Fibroblast of upper back skin (primary cell): Measurements from ENCODE around the gene HACL1.

Source experiments
- DNase-seq: peaks from one replicate; pipeline ENCODE4 v3.0.0-alpha.2; 2013

The HACL1 gene

GRCh38 chr3:15601399-15602145, at the start of gene HACL1, which contains the start of gene BTD:
TSS of gene HACL1 (minus strand) at chr3:15601569. CDS start at chr3:15601463, 106 bp downstream.
TSS of gene BTD (plus strand) at chr3:15601745. CDS start at chr3:15635440, 33,695 bp downstream.
- peak; percentile 100 for DNase-seq

DNA sequence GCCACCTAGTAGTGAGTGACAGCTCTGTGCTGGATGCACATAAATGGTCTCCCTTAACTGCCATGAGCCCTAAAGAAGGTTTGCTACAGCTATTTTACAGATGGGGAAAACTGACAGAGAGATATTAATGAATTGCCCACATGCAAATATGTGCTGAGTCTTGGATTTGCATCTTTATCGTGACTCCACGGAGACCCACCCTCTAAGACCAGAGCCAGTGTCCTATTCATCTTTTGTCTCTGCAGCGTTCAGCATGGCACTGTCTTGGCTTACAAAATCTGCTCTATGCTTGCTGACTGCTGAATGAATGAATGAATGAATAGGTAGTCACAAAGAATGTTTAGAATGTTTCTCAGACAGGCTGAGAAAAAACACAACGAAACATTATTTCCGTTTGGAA, 48.5 kb upstream of the HACL1 start:
- DNase-seq, result no peak

DNA sequence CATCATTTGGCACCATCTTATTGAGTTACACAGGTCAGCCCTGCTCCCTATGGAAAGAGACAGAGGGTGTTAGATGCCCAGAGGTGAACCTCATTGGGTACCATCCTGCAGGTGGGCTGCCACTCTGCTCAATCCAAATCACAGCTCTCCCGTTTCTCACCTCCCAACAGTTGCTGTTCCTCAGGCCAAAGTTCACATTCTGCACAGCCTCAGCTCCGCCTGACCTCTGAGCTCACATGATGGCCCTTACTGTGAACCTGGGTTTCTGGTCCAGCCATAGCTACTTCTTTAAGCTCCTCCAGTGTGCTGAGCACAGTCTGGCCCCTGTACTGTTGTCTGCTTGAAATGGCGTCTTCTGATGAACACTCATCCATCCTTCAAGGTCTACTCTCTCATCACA, 48.0 kb upstream of the HACL1 start:
- DNase-seq, result no peak

GRCh38 chr3:15647611-15648167, 46.3 kb upstream of the HACL1 start:
- peak; percentile 99 for DNase-seq

GRCh38 chr3:15646851-15647511, 45.6 kb upstream of the HACL1 start:
- DNase-seq, result peak; percentile 100

GRCh38 chr3:15645740-15646501, 44.6 kb upstream of the HACL1 start:
- peak; percentile 98 for DNase-seq

GRCh38 chr3:15645246-15645645, 43.9 kb upstream of the HACL1 start:
- no peak for DNase-seq

GRCh38 chr3:15638891-15639262, 37.5 kb upstream of the HACL1 start:
- peak; percentile 48 for DNase-seq

DNA sequence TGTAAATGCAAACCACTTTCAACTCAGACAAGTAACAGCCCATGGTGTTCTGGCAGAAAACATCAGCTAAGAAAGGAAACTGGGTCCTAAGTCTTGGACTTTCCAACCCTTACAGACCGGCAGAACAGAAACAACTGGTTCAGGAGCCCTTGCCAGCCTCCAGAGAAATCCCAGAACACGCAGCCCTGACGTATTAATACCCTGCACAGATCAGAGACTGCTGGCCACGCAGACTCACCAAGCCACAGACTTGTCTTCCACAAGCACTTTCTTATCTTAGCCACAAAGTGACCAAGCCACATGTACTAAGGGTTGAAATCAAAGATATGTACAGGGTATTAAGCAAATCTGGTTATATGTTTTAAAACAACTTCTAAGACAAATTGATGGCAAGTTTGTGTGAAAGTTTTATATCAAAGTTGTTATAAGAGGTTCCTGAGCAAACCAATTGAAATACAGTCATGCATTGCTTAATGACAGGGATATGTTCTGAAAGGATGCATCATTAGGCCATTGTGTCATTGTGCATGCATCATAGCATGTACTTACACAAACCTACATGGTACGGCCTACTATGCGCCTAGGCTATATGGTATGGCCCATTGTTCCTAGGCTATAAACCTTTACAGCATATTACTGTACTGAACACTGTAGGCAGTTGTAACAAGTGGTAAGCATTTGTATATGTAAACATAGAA, 37.0 kb upstream of the HACL1 start:
- DNase-seq, result no peak

DNA sequence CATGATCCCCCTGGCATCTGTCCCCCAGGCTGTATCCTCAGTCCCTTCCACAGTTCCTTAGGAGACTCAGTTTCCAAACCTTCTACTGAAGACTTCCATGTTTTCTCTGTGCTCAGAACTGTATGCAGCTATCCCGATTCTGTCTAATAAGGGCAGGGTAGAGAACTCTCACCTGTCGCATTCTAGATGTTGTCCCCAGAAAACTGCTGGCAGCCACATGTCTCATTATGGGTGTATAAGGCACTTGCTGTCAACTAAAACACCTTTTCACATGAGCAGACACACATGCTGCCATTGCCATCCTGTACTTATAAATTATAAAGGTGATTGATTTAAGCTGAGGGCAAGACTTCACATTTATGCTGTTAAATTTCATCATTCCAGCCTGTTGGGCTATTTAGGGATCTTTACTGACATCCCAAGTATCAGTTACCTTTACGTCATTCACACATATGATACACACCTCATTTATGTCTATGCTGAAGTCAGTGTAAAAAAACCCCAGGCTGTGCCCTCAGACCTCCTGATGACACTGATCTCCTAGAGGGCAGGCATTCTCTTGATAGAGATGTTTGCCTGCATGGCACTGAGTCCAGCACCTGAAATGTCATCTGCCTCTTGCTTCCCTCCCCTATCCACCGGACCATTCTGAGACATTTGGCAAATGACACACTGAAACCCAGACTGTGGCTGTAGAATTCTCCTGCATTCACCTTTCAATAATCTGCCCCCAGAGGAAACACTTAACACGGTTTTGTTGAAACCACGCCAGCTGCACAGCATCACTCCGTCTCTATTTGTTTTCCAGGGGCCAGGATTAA, 36.0 kb upstream of the HACL1 start:
- DNase-seq, result no peak

DNA sequence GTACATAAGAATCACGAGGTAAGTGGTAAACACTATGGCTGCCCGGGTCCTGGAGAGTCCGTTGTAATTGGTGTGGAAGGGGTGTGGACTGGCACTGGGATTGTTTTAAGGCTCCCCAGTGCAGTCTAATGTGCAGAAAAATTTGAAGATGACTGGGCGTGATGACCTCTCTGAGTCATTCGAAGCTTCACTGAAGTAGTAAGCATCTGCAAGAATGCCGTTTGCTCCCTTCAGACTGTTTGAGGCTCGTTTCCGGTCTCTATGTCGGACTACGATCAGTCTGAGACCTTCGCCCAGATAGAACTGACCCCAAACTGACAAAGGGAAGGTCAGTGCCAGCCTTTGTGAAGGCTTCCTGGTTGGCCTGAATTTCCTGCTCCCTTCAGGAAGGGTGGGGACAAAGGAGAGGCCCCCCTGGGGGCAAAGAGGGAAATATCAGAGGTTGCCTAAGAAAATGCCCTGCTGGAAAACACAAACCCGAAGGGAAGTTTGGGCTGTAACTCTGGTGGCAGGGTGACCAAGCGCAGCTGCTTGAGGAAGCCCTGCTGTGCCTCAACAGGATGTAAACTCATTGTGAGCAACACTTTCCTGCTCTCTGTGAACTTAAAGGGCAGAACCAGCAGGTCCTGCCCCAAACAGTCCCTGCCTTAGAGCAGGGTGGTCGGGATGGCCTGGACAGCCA, 34.8 kb upstream of the HACL1 start:
- DNase-seq, result peak; percentile 94

- peak; percentile 95 for DNase-seq
Observed at GRCh38 chr3:15635121-15635661, 33.8 kb upstream of the HACL1 start.

- DNase-seq, result no peak
Observed at GRCh38 chr3:15634671-15635070, 33.3 kb upstream of the HACL1 start.

DNA sequence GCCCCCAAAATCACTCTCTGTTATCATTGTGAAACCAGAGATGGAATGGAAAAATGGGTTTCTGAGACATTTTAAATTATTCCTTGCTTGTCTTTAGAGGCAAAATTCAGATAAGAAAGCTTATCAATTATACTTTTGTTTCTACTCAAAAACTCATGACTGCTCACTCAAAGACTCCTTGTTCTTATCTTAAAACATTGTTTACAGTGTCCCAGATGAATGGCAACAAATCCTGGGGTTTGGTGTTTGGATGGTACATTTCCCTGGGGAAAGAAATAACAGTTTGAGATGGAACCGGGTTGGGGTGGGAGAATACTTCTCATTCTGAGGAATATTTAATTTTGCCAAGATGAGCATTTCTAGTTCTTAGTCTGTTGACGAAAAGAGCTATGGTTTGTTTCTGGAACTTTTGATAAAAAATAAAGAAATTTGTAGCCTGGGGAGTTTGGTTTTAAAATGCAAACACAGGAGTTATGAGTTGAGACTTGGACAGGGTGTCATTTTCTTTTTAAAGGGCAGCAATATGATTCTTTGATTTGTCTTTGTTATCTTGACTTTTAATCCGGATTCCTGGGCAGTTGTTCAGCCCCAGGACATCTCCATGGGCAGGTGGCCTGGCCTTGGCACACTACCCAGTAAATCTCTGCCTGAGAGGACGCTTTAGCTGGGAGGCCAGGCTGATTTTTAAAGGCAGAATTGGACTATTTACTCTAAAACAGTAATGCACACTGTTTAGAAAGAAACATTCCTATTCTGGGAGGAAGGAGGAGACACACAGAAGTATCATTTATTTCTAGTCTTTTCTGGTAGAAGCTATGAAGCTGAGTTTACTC, 32.6 kb upstream of the HACL1 start:
- DNase-seq, result no peak

GRCh38 chr3:15633159-15633558, 31.8 kb upstream of the HACL1 start:
- no peak for DNase-seq

DNA sequence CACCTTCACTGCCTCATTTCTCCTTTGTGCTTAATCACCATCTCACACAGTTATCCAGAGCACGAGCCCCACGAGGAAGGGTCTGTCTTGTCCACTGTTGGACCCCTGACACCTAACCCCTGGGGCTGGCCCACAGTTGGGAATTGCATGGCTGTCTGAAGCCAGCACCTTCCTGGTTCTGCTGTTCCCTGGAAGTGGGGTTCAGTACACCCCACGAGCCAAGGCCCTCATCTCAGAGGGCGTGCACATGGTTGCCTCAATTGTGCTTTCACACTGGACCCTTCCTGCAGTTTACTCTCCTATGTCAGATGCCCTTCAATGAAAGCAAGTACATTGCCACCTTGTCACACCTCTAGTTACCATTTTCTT, 30.8 kb upstream of the HACL1 start:
- DNase-seq, result no peak

DNA sequence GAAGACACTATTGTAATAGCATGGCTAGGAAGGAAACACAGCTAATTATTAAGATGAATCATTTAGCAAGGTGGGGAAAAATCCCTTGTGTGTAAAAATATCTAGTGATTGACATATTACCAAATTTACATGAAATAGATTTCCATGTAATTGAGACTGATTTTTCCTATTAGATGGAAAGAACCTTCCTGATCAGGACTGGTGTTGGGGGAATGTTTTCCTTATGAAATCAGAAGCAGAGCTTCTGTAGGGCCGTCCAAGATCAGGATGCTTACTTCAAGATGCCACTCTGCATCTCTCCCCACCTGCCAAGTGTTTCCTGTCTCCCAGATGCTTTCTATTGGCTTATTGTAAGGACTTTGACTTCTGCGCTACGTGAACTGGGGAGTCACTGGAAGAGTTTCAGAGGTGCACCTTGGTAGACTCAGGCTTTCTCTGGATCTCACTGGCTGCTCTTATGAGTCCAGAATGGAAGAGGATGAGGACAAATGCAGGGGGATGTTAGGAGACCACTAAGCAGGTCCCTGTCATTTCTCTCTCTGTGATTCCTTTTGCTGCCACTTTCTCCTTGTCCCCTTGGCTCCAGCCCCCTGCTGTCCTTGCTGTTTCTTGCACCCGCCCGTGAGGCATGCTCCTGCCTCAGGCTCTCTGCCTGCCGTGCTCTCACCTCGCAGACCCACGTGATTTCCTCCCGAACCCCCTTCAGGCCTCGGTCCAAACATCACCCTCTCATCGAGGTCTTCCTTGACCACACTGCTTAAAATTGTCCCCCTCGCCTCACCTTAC, 30.2 kb upstream of the HACL1 start:
- DNase-seq, result no peak

DNA sequence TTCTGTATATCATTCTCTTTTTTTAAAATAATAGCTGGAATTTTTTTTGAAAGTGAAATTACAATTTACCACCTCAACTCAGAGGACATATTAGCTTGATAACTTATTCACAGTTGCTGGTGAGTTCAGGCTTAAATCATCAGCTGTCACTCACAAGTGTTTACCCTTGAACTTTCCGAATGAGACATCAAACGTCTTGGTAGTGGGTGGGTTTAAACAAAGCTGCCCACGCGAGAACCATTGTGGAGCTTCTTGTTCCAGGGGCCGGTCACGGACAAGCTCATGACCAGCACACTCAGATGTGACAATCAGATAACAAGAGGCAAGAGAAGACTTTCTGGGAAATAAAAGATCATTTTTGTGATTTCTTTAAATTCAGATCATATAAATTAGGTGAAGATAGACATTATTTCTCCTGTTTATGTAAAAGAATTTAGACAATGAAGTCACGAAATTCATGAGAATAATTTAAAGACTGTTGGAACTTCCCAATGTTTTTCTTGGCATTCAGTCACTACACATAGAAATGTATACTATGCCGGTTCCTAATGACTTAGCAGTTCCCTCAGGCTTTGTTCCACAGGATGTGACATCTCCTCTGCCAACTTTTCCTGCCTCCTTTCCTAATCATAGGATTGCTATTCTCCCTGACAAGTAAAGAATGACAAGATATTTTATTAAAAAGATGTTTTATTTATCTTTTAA, 29.4 kb upstream of the HACL1 start:
- DNase-seq, result peak; percentile 83
